Measurements from ENCODE around the gene VAMP5. TPM values are rescaled to one million over a fixed set of nuclear protein-coding genes. Genes with fewer than 3 reads are reported as not detected.

VAMP5 gene
- total and polyA plus RNA-seq, 9 of the 15 experiments (the other 6 are each of a cell fraction or from before 2014, with no cell fraction given), result 0.54 to 1.9 (median 1.5) TPM; not detected in 2

- TF ChIP-seq FOSL1 (tag; conservative IDR thresholded peaks at IDR 0.05) (no peak), NR3C1 (CRISPR knock-in tag; IDR thresholded peaks at IDR 0.05) (no peak), RNF2 (IDR thresholded peaks at IDR 0.05) (no peak), ZBTB8A (IDR thresholded peaks at IDR 0.05; ENCODE audit: partially characterized antibody) (no peak), ZNF830 (CRISPR knock-in tag; IDR thresholded peaks at IDR 0.05) (no peak), SMARCE1 (IDR thresholded peaks at IDR 0.05) (no peak), SMARCC2 (IDR thresholded peaks at IDR 0.05; ENCODE audit: low read depth) (no peak), TOE1 (IDR thresholded peaks at IDR 0.05; ENCODE audit: borderline replicate concordance) (no peak), TOE1 (CRISPR knock-in tag; IDR thresholded peaks at IDR 0.05; ENCODE audit: borderline replicate concordance, low read depth) (no peak), THAP7 (CRISPR knock-in tag; IDR thresholded peaks at IDR 0.05) (no peak)
- TF ChIP-seq, protein P1, sequence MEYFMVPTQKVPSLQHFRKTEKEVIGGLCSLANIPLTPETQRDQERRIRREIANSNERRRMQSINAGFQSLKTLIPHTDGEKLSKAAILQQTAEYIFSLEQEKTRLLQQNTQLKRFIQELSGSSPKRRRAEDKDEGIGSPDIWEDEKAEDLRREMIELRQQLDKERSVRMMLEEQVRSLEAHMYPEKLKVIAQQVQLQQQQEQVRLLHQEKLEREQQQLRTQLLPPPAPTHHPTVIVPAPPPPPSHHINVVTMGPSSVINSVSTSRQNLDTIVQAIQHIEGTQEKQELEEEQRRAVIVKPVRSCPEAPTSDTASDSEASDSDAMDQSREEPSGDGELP (CRISPR knock-in tag; IDR thresholded peaks at IDR 0.05; ENCODE audit: borderline replicate concordance), result no peak; the same call in 1 of the 2 replicates
- TF ChIP-seq, protein P2, sequence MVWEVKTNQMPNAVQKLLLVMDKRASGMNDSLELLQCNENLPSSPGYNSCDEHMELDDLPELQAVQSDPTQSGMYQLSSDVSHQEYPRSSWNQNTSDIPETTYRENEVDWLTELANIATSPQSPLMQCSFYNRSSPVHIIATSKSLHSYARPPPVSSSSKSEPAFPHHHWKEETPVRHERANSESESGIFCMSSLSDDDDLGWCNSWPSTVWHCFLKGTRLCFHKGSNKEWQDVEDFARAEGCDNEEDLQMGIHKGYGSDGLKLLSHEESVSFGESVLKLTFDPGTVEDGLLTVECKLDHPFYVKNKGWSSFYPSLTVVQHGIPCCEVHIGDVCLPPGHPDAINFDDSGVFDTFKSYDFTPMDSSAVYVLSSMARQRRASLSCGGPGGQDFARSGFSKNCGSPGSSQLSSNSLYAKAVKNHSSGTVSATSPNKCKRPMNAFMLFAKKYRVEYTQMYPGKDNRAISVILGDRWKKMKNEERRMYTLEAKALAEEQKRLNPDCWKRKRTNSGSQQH (CRISPR knock-in tag; IDR thresholded peaks at IDR 0.05), result no peak
- TF ChIP-seq, protein P3, sequence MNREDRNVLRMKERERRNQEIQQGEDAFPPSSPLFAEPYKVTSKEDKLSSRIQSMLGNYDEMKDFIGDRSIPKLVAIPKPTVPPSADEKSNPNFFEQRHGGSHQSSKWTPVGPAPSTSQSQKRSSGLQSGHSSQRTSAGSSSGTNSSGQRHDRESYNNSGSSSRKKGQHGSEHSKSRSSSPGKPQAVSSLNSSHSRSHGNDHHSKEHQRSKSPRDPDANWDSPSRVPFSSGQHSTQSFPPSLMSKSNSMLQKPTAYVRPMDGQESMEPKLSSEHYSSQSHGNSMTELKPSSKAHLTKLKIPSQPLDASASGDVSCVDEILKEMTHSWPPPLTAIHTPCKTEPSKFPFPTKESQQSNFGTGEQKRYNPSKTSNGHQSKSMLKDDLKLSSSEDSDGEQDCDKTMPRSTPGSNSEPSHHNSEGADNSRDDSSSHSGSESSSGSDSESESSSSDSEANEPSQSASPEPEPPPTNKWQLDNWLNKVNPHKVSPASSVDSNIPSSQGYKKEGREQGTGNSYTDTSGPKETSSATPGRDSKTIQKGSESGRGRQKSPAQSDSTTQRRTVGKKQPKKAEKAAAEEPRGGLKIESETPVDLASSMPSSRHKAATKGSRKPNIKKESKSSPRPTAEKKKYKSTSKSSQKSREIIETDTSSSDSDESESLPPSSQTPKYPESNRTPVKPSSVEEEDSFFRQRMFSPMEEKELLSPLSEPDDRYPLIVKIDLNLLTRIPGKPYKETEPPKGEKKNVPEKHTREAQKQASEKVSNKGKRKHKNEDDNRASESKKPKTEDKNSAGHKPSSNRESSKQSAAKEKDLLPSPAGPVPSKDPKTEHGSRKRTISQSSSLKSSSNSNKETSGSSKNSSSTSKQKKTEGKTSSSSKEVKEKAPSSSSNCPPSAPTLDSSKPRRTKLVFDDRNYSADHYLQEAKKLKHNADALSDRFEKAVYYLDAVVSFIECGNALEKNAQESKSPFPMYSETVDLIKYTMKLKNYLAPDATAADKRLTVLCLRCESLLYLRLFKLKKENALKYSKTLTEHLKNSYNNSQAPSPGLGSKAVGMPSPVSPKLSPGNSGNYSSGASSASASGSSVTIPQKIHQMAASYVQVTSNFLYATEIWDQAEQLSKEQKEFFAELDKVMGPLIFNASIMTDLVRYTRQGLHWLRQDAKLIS (CRISPR knock-in tag; IDR thresholded peaks at IDR 0.05), result 0 out of 2 replicates have a peak, but pooled peaks have one; percentile 44
- TF ChIP-seq, protein P4, sequence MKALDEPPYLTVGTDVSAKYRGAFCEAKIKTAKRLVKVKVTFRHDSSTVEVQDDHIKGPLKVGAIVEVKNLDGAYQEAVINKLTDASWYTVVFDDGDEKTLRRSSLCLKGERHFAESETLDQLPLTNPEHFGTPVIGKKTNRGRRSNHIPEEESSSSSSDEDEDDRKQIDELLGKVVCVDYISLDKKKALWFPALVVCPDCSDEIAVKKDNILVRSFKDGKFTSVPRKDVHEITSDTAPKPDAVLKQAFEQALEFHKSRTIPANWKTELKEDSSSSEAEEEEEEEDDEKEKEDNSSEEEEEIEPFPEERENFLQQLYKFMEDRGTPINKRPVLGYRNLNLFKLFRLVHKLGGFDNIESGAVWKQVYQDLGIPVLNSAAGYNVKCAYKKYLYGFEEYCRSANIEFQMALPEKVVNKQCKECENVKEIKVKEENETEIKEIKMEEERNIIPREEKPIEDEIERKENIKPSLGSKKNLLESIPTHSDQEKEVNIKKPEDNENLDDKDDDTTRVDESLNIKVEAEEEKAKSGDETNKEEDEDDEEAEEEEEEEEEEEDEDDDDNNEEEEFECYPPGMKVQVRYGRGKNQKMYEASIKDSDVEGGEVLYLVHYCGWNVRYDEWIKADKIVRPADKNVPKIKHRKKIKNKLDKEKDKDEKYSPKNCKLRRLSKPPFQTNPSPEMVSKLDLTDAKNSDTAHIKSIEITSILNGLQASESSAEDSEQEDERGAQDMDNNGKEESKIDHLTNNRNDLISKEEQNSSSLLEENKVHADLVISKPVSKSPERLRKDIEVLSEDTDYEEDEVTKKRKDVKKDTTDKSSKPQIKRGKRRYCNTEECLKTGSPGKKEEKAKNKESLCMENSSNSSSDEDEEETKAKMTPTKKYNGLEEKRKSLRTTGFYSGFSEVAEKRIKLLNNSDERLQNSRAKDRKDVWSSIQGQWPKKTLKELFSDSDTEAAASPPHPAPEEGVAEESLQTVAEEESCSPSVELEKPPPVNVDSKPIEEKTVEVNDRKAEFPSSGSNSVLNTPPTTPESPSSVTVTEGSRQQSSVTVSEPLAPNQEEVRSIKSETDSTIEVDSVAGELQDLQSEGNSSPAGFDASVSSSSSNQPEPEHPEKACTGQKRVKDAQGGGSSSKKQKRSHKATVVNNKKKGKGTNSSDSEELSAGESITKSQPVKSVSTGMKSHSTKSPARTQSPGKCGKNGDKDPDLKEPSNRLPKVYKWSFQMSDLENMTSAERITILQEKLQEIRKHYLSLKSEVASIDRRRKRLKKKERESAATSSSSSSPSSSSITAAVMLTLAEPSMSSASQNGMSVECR (CRISPR knock-in tag; IDR thresholded peaks at IDR 0.05), result peak; percentile 92
Observed at GRCh38 chr2:85602476-85603234, 18.4 kb downstream of the VAMP5 start, which contains the start of gene TMEM150A (continued).

All from K562 (cell line).